Vagina (tissue), 2 donors: ENCODE results near the gene CREB3L2. TPM values are rescaled to one million over a fixed set of nuclear protein-coding genes. Genes with fewer than 3 reads are reported as not detected.

Experiments
- DNase-seq, 2 donors: peaks; one replicate each; pipeline ENCODE4 v3.0.0-alpha.2; 2017; ENCODE audit errors: extremely low spot score in 2 of 2
- H3K27ac ChIP-seq: fragments of 200-600 bp; sonication (generic); one replicate; pipeline ENCODE4 v1.5.1; 2019
- H3K27me3 ChIP-seq: fragments of 200-600 bp; sonication (generic); one replicate; pipeline ENCODE4 v1.5.1; 2019
- H3K36me3 ChIP-seq, 2 donors: fragments of 200-600 bp; sonication (generic); one replicate each; pipeline ENCODE4 v1.5.1; 2017 to 2019
- H3K4me1 ChIP-seq: fragments of 200-600 bp; sonication (generic); one replicate; pipeline ENCODE4 v1.5.1; 2019
- H3K4me3 ChIP-seq, 2 donors: fragments of 200-600 bp; sonication (generic); 1 replicate in 1 of 2; 2 replicates in 1 of 2; pipeline ENCODE4 v1.5.1; 2016 to 2019
- H3K9me3 ChIP-seq: fragments of 200-600 bp; sonication (generic); one replicate; pipeline ENCODE4 v1.5.1; 2019
- CTCF ChIP-seq, 3 experiments: fragments of 450-650 bp in 2 of 3; fragments of 200-600 bp in 1 of 3; sonication (generic) in 1 of 3; IDR thresholded peaks; one replicate each; pipeline ENCODE4 v1.5.1; 2017 to 2019; ENCODE audit warnings: antibody characterized with exemption in 3 of 3, mild to moderate bottlenecking in 2 of 3, moderate library complexity in 2 of 3
- POLR2A ChIP-seq, 2 donors: fragments of 450-650 bp; IDR thresholded peaks; one replicate each; pipeline ENCODE4 v1.6.1; 2017; ENCODE audit warnings: antibody characterized with exemption in 2 of 2, mild to moderate bottlenecking in 2 of 2, moderate library complexity in 2 of 2
- POLR2AphosphoS5 ChIP-seq, 2 donors: sonication (generic); formaldehyde crosslinking; IDR thresholded peaks; one replicate each; pipeline ENCODE4 v1.9.0; 2017; ENCODE audit warnings: antibody characterized with exemption in 2 of 2, mild to moderate bottlenecking in 2 of 2, low read depth in 1 of 2; ENCODE audit not compliant: insufficient read depth in 1 of 2
- intact Hi-C: fragments of 100-400 bp; cut with DNase I; formaldehyde crosslinking; loops from one replicate; pipeline ENCODE4 v1.15.1; 2023
- total RNA-seq: library from RNA; depleted of rRNA; stranded (reverse); fragments of >200 nt; gene quantifications from one replicate; pipeline ENCODE4 v1.2.3, GENCODE V29; 2016

CREB3L2 gene
- total RNA-seq, 1 donor from 2014 or later, result 28.7 TPM

DNA sequence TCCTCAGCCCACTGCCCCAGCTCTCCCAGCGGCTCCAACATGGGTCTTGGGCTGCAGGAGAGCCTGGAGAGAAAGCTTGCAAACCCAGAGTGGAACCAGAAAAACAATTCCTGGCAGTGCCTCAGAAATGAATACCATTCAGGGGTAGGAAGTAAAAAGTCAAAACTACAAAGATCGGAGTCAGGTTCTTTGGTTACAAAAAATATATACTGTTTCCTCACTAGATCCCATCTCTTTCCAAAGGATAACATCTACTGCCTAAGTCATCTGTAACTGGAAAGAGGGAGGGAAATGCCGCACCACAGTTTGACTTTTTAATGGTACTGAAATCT is 14.9 kb downstream of the CREB3L2 start:
- H3K27ac ChIP-seq, result peak overlapping the region; percentile 57
- no peaks in the 10 kb centered on the region for H3K9me3 ChIP-seq
- no peak overlapping the region for H3K4me3 ChIP-seq
- DNase-seq, result no peak
- H3K27me3 ChIP-seq, result no peaks in the 10 kb centered on the region
- TF ChIP-seq POLR2AphosphoS5 (IDR thresholded peaks at IDR 0.05; ENCODE audit: insufficient read depth in 1 of 2, low read depth in 1 of 2) (no peak), POLR2A (IDR thresholded peaks at IDR 0.05) (no peak), CTCF (IDR thresholded peaks at IDR 0.05) (no peak)
- H3K36me3 ChIP-seq, result no peaks in the 10 kb centered on the region
- peaks cover 84% of the 10 kb centered on the region for H3K4me1 ChIP-seq
- intact Hi-C loops, result loop anchor here (10.0 kb wide), 1 partner anchor 52 kb away; no protein-coding TSS in a partner anchor

DNA sequence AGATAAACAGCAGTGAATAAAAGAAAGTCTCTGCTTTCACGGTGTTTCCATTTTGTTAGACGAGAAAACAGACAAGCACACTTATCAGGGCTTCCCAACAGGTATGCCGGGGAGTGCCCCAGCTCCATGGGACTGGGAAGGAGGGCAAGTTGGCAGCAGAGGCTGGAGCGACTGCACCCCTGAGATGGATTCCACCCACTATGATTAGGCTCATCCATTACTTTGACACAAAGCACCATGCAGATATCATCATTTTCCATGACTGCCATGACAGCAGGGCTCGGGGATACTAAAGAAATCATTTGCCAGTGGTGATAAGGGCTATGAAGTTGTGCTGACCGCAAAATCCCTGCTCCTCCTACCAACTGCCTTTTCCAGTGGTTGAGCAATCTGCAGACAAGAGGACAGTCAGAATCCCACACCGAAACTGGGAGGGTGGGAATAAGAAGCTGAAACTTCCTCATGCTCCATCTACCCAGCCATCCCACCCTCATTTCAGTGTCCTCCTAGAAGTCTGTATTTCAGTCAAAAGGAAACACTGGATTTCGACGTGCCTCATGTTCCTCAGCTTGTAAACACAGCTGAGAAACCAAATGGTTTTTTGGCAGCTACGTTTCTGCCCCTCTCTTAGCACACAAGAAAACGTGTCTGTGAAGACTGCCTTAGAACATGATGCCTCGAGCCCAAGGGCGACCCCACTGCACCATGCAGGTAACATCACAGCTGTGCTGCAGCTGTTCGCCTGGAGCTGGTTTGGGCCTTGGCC is 15.5 kb downstream of the CREB3L2 start:
- peak overlapping the region; percentile 57 for H3K27ac ChIP-seq
- H3K27me3 ChIP-seq, result no peaks in the 10 kb centered on the region
- no peaks in the 10 kb centered on the region for H3K9me3 ChIP-seq
- intact Hi-C loops, result loop anchor here (10.0 kb wide), 1 partner anchor 52 kb away; no protein-coding TSS in a partner anchor
- no peak overlapping the region for H3K4me3 ChIP-seq
- H3K4me1 ChIP-seq, result peaks cover 84% of the 10 kb centered on the region
- no peaks in the 10 kb centered on the region for H3K36me3 ChIP-seq
- no peak for TF ChIP-seq POLR2A (IDR thresholded peaks at IDR 0.05)
- TF ChIP-seq CTCF (IDR thresholded peaks at IDR 0.05), result no peak
- peak in 1 of 2 donors; percentile 28 for TF ChIP-seq POLR2AphosphoS5 (IDR thresholded peaks at IDR 0.05; ENCODE audit: insufficient read depth in 1 of 2, low read depth in 1 of 2)
- DNase-seq, result no peak

GRCh38 chr7:137985897-137986251 is 16.0 kb downstream of the CREB3L2 start:
- TF ChIP-seq CTCF (IDR thresholded peaks at IDR 0.05), result no peak
- no peak for TF ChIP-seq POLR2A (IDR thresholded peaks at IDR 0.05)
- TF ChIP-seq POLR2AphosphoS5 (IDR thresholded peaks at IDR 0.05; ENCODE audit: insufficient read depth in 1 of 2, low read depth in 1 of 2), result no peak
- DNase-seq, result no peak
- H3K9me3 ChIP-seq, result no peaks in the 10 kb centered on the region
- no peaks in the 10 kb centered on the region for H3K36me3 ChIP-seq
- peaks cover 84% of the 10 kb centered on the region for H3K4me1 ChIP-seq
- intact Hi-C loops, result loop anchor here (10.0 kb wide), 1 partner anchor 51 kb away; no protein-coding TSS in a partner anchor
- no peak overlapping the region for H3K4me3 ChIP-seq
- no peaks in the 10 kb centered on the region for H3K27me3 ChIP-seq
- peak overlapping the region; percentile 57 for H3K27ac ChIP-seq

DNA sequence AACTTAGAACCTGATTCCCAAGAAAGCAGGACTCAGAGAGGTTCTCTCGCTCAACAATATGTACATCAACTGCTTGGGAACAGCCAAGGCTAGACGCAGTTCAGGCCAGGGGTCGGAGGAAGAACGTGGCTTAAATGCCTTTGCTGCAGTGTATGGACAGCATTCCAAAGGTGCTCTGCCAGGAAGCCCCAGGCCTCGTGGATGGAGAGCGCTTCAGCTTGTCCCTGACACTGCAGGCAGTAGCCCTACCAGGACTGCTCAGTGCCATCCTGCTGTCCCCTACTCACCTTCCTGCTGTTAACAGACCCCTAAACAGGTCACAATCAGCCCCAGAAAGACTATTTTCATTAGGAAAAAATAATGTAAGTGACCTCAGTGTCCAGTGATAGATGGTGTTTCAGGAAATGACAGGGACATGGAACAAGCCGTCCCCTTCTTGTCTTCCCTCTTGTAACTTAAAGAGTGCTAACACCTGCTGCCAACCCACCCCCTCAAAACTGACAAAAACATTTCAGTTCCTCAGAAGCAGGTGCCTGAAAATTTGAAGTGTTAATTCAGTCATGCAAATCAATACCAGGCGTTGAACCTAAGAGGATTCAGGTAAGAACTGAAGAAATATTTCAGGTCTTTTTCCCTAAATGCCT is 16.5 kb downstream of the CREB3L2 start:
- H3K27ac ChIP-seq, result peak overlapping the region; percentile 57

More for the DNA sequence above, 16.5 kb downstream of the CREB3L2 start:
- no peak for DNase-seq
- Histone ChIP-seq H3K36me3 (no peaks in the 10 kb centered on the region), H3K27me3 (no peaks in the 10 kb centered on the region), H3K4me3 (no peak overlapping the region), H3K9me3 (no peaks in the 10 kb centered on the region), H3K4me1 (peaks cover 84% of the 10 kb centered on the region)
- TF ChIP-seq POLR2A (IDR thresholded peaks at IDR 0.05) (no peak), CTCF (IDR thresholded peaks at IDR 0.05) (no peak), POLR2AphosphoS5 (IDR thresholded peaks at IDR 0.05; ENCODE audit: insufficient read depth in 1 of 2, low read depth in 1 of 2) (no peak)
- intact Hi-C loops, result loop anchor here (10.0 kb wide), 1 partner anchor 51 kb away; no protein-coding TSS in a partner anchor
